Heart left ventricle (tissue), 16 donors: ENCODE measurements around the gene IRAG1. TPM values are rescaled to one million over a fixed set of nuclear protein-coding genes. Genes with fewer than 3 reads are reported as not detected.

Source experiments
- ATAC-seq, 4 donors: fragments of 200-7000 bp; cut with Tn5 transposase; one replicate each; pipeline ENCODE4 v1.9.1; 2020 to 2022; ENCODE audit warnings: moderate library complexity in 4 of 4, mild to moderate bottlenecking in 3 of 4, moderate number of reproducible peaks in 1 of 4
- DNase-seq, 5 donors: peaks; one replicate each; pipeline ENCODE4 v3.0.0-alpha.2; 2020
- H3K27ac ChIP-seq, 12 donors: fragments of 200-600 bp; sonication (generic) in 4 of 12; one replicate each; pipeline versions ENCODE4 v1.5.0 to v1.8.0; 2016 to 2022; ENCODE audit warnings: mild to moderate bottlenecking in 2 of 12
- H3K27me3 ChIP-seq, 9 donors: fragments of 200-600 bp; sonication (generic) in 2 of 9; one replicate each; pipeline versions ENCODE4 v1.5.1 to v1.8.0; 2016 to 2022; ENCODE audit warnings: mild to moderate bottlenecking in 3 of 9
- H3K36me3 ChIP-seq, 9 donors: fragments of 200-600 bp; sonication (generic) in 2 of 9; one replicate each; pipeline versions ENCODE4 v1.5.0 to v1.8.0; 2018 to 2022; ENCODE audit warnings: mild to moderate bottlenecking in 2 of 9
- H3K4me1 ChIP-seq, 12 donors: fragments of 200-600 bp; sonication (generic) in 4 of 12; one replicate each; pipeline versions ENCODE4 v1.5.0 to v1.8.0; 2016 to 2022; ENCODE audit warnings: mild to moderate bottlenecking in 3 of 12
- H3K4me3 ChIP-seq, 12 donors: fragments of 200-600 bp; sonication (generic) in 4 of 12; one replicate each; pipeline versions ENCODE4 v1.5.0 to v1.8.0; 2017 to 2022; ENCODE audit warnings: mild to moderate bottlenecking in 9 of 12, moderate library complexity in 4 of 12
- H3K9me3 ChIP-seq, 12 donors: fragments of 200-600 bp; sonication (generic) in 4 of 12; one replicate each; pipeline versions ENCODE4 v1.5.0 to v1.8.0; 2016 to 2022; ENCODE audit warnings: mild to moderate bottlenecking in 1 of 12
- POLR2A ChIP-seq, 2 donors: fragments of 450-650 bp; IDR thresholded peaks; one replicate each; pipeline ENCODE4 v1.6.1; 2017; ENCODE audit warnings: antibody characterized with exemption in 2 of 2, mild to moderate bottlenecking in 2 of 2, moderate library complexity in 2 of 2
- WGBS, 4 donors: extraction: QIAGEN DNeasy Blood & Tissue Kit in 2 of 4; methylation state at CpG; one replicate each; pipeline versions ENCODE4 v1.1.5 to v1.1.7; 2013 to 2018; 5-methylcytosine and 5-hydroxymethylcytosine counted together
- intact Hi-C, 10 donors: fragments of 100-400 bp; cut with DNase I; formaldehyde crosslinking; loops; one replicate each; pipeline versions ENCODE4 v1.11.1 to v1.14.2; 2022
- polyA plus RNA-seq, 2 donors: library from polyadenylated mRNA; stranded (reverse); fragments of 200-250 nt; gene quantifications; one replicate each; pipeline ENCODE4 v1.2.3, GENCODE V29; 2013
- total RNA-seq, 9 donors: library from RNA; depleted of rRNA in 2 of 9; stranded (reverse); fragments of >200 nt in 2 of 9; fragmentation: NEBNext Ultra II Directional in 3 of 9; extraction: Animal tissue kit (Norgen Biotek cat#: 25700) in 3 of 9; gene quantifications; one replicate each; pipeline versions ENCODE4 v1.1.0 to v1.2.4, GENCODE V29; 2016 to 2023
- TF ChIP-seq, protein P1 (sequence below), 12 donors: fragments of 200-600 bp; sonication (generic) in 4 of 12; IDR thresholded peaks; one replicate each; pipeline versions ENCODE4 v1.5.0 to v1.8.0; 2018 to 2022; ENCODE audit warnings: antibody characterized with exemption in 12 of 12, mild to moderate bottlenecking in 5 of 12
- donor health status: ischemic (EF 13 %, LVEDD 7.1; RV severe dilation, severe dysfunction).
- donor health status: healthy with polysubstance abuse.
- donor health status: DM: no; HTN: yes; CAD: no.
- donor health status: DM: no; HTN: no; CAD: no.
- donor health status: ischemic (EF 25% LVEDD 6.9; RV normal size, moderate dysfunction).
- donor health status: ischemic (EF 25% LVEDD 5.7; RV mildly dilated, moderate dysfunction).
- donor health status: healthy.
- donor health status: DM: yes; HTN: yes; CAD: no.
- donor health status: ischemic (EF 35%, LVEDD 5.7; RV mildly dilated, moderate dysfunction).
- donor health status: nonischemic (EF 11% LVEDD 7.7; RV severe dilation, severe dysfunction).
- donor health status: DM: yes; HTN: yes; CAD: no.
- donor health status: PGD.
- donor health status: ischemic (EF 29% LVEDD 5.4; RV normal size, mild dysfunction).
- donor health status: nonischemic (EF 23%, LVEDD 6.1; RV moderate dilation, normal function).

IRAG1 gene
- total and polyA plus RNA-seq, 11 donors: 3.0 to 10.6 (median 6.0) TPM

GRCh38 chr11:10659339-10660216 is 34.0 kb downstream of the IRAG1 start:
- intact Hi-C loops: loop anchor here in 9 of 10 donors (5.0 to 10.0 kb wide), 10 partner anchors 38 to 255 kb away; partner anchors contain the start of genes LYVE1 (in 4 of the 9) and RNF141 (in 3 of the 9)
- no peaks in the 10 kb centered on the region for H3K27me3 ChIP-seq
- TF ChIP-seq, protein P1, sequence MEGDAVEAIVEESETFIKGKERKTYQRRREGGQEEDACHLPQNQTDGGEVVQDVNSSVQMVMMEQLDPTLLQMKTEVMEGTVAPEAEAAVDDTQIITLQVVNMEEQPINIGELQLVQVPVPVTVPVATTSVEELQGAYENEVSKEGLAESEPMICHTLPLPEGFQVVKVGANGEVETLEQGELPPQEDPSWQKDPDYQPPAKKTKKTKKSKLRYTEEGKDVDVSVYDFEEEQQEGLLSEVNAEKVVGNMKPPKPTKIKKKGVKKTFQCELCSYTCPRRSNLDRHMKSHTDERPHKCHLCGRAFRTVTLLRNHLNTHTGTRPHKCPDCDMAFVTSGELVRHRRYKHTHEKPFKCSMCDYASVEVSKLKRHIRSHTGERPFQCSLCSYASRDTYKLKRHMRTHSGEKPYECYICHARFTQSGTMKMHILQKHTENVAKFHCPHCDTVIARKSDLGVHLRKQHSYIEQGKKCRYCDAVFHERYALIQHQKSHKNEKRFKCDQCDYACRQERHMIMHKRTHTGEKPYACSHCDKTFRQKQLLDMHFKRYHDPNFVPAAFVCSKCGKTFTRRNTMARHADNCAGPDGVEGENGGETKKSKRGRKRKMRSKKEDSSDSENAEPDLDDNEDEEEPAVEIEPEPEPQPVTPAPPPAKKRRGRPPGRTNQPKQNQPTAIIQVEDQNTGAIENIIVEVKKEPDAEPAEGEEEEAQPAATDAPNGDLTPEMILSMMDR (IDR thresholded peaks at IDR 0.05): no peak
- no peak for TF ChIP-seq POLR2A (IDR thresholded peaks at IDR 0.05)
- peak overlapping the region in 9 of 12 donors; percentile 11 to 77 (median 47) for H3K27ac ChIP-seq
- WGBS, 4 donors: 50 to 64% (median 55%) methylated on average over 13 of the region's 13 CpGs
- no peaks in the 10 kb centered on the region for H3K36me3 ChIP-seq
- H3K4me1 ChIP-seq: peaks cover 3 to 73% (median 46%) of the 10 kb centered on the region in 12 donors
- DNase-seq (peak in 1 of 5 donors; percentile 53), ATAC-seq (peak in 3 of 4 donors; percentile 29 to 72 (median 53))
- H3K4me3 ChIP-seq: no peak overlapping the region
- H3K9me3 ChIP-seq: no peaks in the 10 kb centered on the region

DNA sequence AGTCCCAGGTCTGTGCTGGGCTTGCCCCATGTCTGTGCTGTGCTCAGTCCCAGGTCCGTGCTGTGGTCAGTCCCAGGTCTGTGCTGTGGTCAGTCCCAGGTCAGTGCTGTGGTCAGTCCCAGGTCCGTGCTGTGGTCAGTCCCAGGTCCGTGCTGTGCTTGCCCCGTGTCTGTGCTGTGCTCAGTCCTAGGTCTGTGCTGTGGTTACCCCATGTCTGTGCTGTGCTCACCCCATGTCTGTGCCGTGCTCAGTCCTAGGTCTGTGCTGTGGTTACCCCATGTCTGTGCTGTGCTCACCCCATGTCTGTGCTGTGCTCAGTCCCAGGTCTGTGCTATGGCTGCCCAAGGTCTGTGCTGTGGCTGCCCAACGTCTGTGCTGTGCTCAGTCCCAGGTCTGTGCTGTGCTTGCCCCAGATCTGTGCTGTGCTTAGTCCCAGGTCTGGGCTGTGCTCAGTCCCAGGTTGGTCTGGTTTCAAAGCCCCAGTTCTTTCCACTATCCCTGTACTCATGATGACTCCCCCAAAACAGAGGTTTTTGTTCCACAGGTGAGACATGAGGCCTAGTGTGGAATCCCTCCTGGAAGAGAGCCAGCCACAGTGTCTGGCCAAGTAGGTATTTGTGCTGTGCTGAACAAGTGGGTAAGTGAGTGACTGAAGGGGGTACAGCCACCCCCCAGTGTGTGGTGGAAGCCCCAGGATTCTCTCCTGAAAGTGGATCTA is 34.8 kb downstream of the IRAG1 start:
- no peak for TF ChIP-seq POLR2A (IDR thresholded peaks at IDR 0.05)
- TF ChIP-seq, protein P1 (IDR thresholded peaks at IDR 0.05): no peak
- intact Hi-C loops: loop anchor here in 9 of 10 donors (5.0 to 10.0 kb wide), 8 partner anchors 39 to 254 kb away; partner anchors contain the start of genes LYVE1 (in 4 of the 9) and RNF141 (in 3 of the 9)
- no peak overlapping the region for H3K4me3 ChIP-seq

GRCh38 chr11:10657308-10658271 is 36.0 kb downstream of the IRAG1 start:
- 44 to 63% (median 47%) methylated on average over 19 to 20 of the region's 20 CpGs for whole genome bisulfite sequencing, 4 donors
- Histone ChIP-seq H3K4me1 (peaks cover 3 to 79% (median 35%) of the 10 kb centered on the region in 12 donors), H3K36me3 (no peaks in the 10 kb centered on the region), H3K4me3 (peak overlapping the region in 2 of 12 donors; percentile 11 to 13), H3K27ac (peak overlapping the region in 11 of 12 donors; percentile 23 to 83 (median 58)), H3K9me3 (no peaks in the 10 kb centered on the region), H3K27me3 (no peaks in the 10 kb centered on the region)
- TF ChIP-seq, protein P1 (IDR thresholded peaks at IDR 0.05): no peak
- intact Hi-C loops: loop anchor here in 9 of 10 donors (2.0 to 10.0 kb wide), 9 partner anchors 40 to 253 kb away; partner anchors contain the start of genes LYVE1 (in 4 of the 9) and RNF141 (in 3 of the 9)
- DNase-seq (peak in 2 of 5 donors; percentile 31 to 37), ATAC-seq (peak in 2 of 4 donors; percentile 18 to 66)

More for the DNA sequence above, 34.8 kb downstream of the IRAG1 start:
- H3K27me3 ChIP-seq: no peaks in the 10 kb centered on the region
- H3K36me3 ChIP-seq: no peaks in the 10 kb centered on the region
- WGBS, 4 donors: 70 to 90% (median 86%) methylated on average over 4 to 6 of the region's 6 CpGs
- DNase-seq (no peak), ATAC-seq (peak in 2 of 4 donors; percentile 10 to 14)
- H3K27ac ChIP-seq: peak overlapping the region in 10 of 12 donors; percentile 4 to 83 (median 58)
- peaks cover 3 to 73% (median 41%) of the 10 kb centered on the region in 12 donors for H3K4me1 ChIP-seq
- no peaks in the 10 kb centered on the region for H3K9me3 ChIP-seq
